ENCODE results near the gene FAM200C. TPM values are rescaled to one million over a fixed set of nuclear protein-coding genes. Genes with fewer than 3 reads are reported as not detected.

Gene FAM200C
- total and polyA plus RNA-seq, 2 of the 8 experiments (the other 6 are each of a cell fraction or from before 2014, with no cell fraction given) = 2.6 to 7.3 TPM

DNA sequence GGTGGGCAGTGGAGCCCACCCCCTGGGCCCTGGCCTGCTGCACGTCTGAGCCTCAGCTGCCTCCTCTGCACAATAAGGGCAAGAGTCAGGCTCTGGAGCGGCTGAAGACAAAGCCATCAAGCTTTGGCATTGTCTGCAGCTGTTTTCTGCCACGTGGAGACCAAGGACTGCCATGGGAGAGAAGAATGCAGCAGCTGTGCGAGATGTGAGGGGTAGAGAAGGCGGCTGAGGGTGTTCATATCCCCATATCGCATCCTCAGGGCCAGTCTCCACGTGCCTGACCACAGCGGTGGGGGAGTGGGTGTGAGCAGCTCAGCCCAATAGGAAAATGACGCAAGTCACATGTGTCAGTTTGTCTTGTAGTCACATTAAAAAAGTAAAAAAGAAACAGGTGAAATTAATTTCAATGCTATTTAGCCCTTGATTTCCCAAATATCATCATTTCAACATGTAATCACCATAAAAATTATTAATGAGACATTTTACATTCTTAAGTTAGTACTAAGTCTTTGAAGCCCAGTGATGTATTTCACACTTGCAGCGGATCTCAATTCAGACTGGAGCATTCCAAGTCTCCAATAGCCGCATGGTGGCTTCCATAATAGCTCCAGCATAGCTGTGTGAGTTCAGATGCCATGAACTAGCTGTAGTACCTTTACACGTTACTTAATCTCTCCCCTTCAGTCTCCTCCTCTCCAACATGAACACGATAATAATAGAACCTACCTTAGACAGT, 36.0 kb downstream of the FAM200C start:
- H2BK12ac ChIP-seq (ENCODE audit: low read depth, low read length) = no peak overlapping the region
- no peaks in the 10 kb centered on the region for H3K79me2 ChIP-seq (ENCODE audit: control insufficient read depth in 1 of 2, insufficient read depth in 2 of 2, low read length in 2 of 2)
- H3K9ac ChIP-seq (replicated peaks in 1 of 4; ENCODE audit: extremely low read depth in 1 of 4, low read depth in 3 of 4, low read length in 3 of 4) = no peak overlapping the region
- DNase-seq (ENCODE audit: low read depth in 1 of 2, low spot score in 2 of 2) = no peak
- 81% methylated on average over 13 of the region's 13 CpGs; no CpG with 5 or more reads in 1 of the 2 experiments for WGBS, 2 experiments (ENCODE audit: extremely low coverage in 1 of 2, insufficient coverage in 1 of 2, insufficient read length in 1 of 2, insufficient replicate concordance in 2 of 2, low coverage in 1 of 2, low lambda C conversion rate in 2 of 2, missing lambda C conversion rate in 1 of 2)
- no peak for FAIRE-seq
- H2BK15ac ChIP-seq (ENCODE audit: low read length) = no peak overlapping the region
- H3K18ac ChIP-seq (ENCODE audit: extremely low read depth, low read length) = no peak overlapping the region
- no peaks in the 10 kb centered on the region for H3K27me3 ChIP-seq (replicated peaks in 1 of 4; ENCODE audit: control insufficient read depth in 3 of 4, extremely low read depth in 1 of 4, insufficient read depth in 3 of 4, low read length in 3 of 4)
- no peak overlapping the region for H4K5ac ChIP-seq (ENCODE audit: insufficient read length, low read depth, low read length)
- no peak for TF ChIP-seq JUND (IDR thresholded peaks at IDR 0.05; ENCODE audit: low read length)
- TF ChIP-seq MAX (IDR thresholded peaks at IDR 0.05) = peak; percentile 49; the same call in 1 of the 2 replicates
- no peak overlapping the region for H2AFZ ChIP-seq (ENCODE audit: low read length)
- H2BK120ac ChIP-seq (replicated peaks; ENCODE audit: low read depth, low read length) = no peak overlapping the region
- no peaks in the 10 kb centered on the region for H3K36me3 ChIP-seq (ENCODE audit: control insufficient read depth in 2 of 4, insufficient read depth in 4 of 4, low read length in 3 of 4)
- H3K27ac ChIP-seq (ENCODE audit: low read depth, low read length) = no peak overlapping the region
- POLR2A ChIA-PET (ENCODE audit: partially characterized antibody) = interaction anchor here (1.0 kb wide), 1 partner anchor 13 kb away, joined by 3 read pairs; no protein-coding TSS in a partner anchor
- H3K23ac ChIP-seq (ENCODE audit: insufficient read length) = no peak overlapping the region
- H3K56ac ChIP-seq (replicated peaks; ENCODE audit: insufficient read length, low read depth, low read length) = no peak overlapping the region
- no peak overlapping the region for H4K91ac ChIP-seq (replicated peaks; ENCODE audit: insufficient read length, low read length)
- no peak overlapping the region for H3K4ac ChIP-seq (replicated peaks; ENCODE audit: insufficient read length, low read depth, low read length)
- no peak overlapping the region for H3K4me2 ChIP-seq (ENCODE audit: insufficient read depth in 1 of 2, low read depth in 2 of 2, low read length in 2 of 2)
- H3K4me3 ChIP-seq (ENCODE audit: extremely low read depth in 1 of 4, insufficient read depth in 2 of 4, low read depth in 3 of 4, low read length in 4 of 4) = no peak overlapping the region
- no peaks in the 10 kb centered on the region for H3K79me1 ChIP-seq (ENCODE audit: low read depth, low read length)
- H3K14ac ChIP-seq (ENCODE audit: insufficient read length) = no peak overlapping the region
- no peak overlapping the region for H2BK20ac ChIP-seq (ENCODE audit: low read length)
- H2BK5ac ChIP-seq (ENCODE audit: low read depth, low read length) = no peak overlapping the region
- H2AK5ac ChIP-seq (ENCODE audit: low read depth, low read length) = no peak overlapping the region
- H4K20me1 ChIP-seq (replicated peaks in 1 of 2; ENCODE audit: control insufficient read depth in 1 of 2, insufficient read depth in 2 of 2, low read length in 2 of 2) = no peaks in the 10 kb centered on the region
- CTCF ChIA-PET (ENCODE audit: partially characterized antibody) = interaction anchor here (0.6 to 1.5 kb wide), 8 partner anchors 8 to 342 kb away, joined by 3 to 6 read pairs (median 3); no protein-coding TSS in a partner anchor
- no peaks in the 10 kb centered on the region for H3K9me3 ChIP-seq (ENCODE audit: insufficient read depth in 2 of 2, low read depth in 1 of 2, low read length in 1 of 2)
- peaks cover 0 to 2% (median 1%) of the 10 kb centered on the region in 4 experiments; a peak in 4 of 7 replicates for H3K4me1 ChIP-seq (replicated peaks in 1 of 4; ENCODE audit: control insufficient read depth in 3 of 4, insufficient read depth in 4 of 4, low read length in 3 of 4)
- peak overlapping the region; percentile 87; the same call in 1 of the 2 replicates for H4K8ac ChIP-seq (ENCODE audit: extremely low read depth, insufficient read depth, low read length)
- H3K23me2 ChIP-seq (ENCODE audit: low read depth, low read length) = no peaks in the 10 kb centered on the region

All from H1 (cell line).